HepG2 (cell line): Measurements from ENCODE around the gene DUS1L. TPM values are rescaled to one million over a fixed set of nuclear protein-coding genes. Genes with fewer than 3 reads are reported as not detected.
A peak's percentile ranks its signal among the peaks of the same experiment; 100 is the strongest.

Experiments
- CCAR2 ChIP-seq: fragments of 200-400 bp; formaldehyde crosslinking; optimal IDR thresholded peaks from 2 replicates; pipeline ENCODE3; 2018; ENCODE audit warnings: low read depth, mild to moderate bottlenecking, low read length, moderate library complexity
- CREM ChIP-seq, 2 experiments: sonication (generic) in 1 of 2; formaldehyde crosslinking in 1 of 2; IDR thresholded peaks; 2 replicates each; pipeline versions ENCODE4 v1.4.0 to v1.6.1; 2016 to 2020; ENCODE audit warnings: antibody characterized with exemption in 1 of 2, mild to moderate bottlenecking in 1 of 2, missing genetic modification reagents in 1 of 2
- FOSL1 ChIP-seq: sonication (generic); formaldehyde crosslinking; IDR thresholded peaks from 2 replicates; pipeline ENCODE4 v1.9.0; 2021; ENCODE audit warnings: missing genetic modification reagents, borderline replicate concordance
- FOXC1 ChIP-seq: sonication (generic); formaldehyde crosslinking; IDR thresholded peaks from 2 replicates; pipeline ENCODE4 v1.8.0; 2022; ENCODE audit warnings: mild to moderate bottlenecking, missing genetic modification reagents, borderline replicate concordance
- HDAC2 ChIP-seq: sonication (generic); formaldehyde crosslinking; IDR thresholded peaks from 2 replicates; pipeline ENCODE4 v1.4.0; 2020; ENCODE audit warnings: missing genetic modification reagents
- HOXA3 ChIP-seq: sonication (generic); formaldehyde crosslinking; IDR thresholded peaks from 2 replicates; pipeline ENCODE4 v1.5.0; 2020; ENCODE audit warnings: missing genetic modification reagents
- JUNB ChIP-seq: sonication (generic); formaldehyde crosslinking; IDR thresholded peaks from 2 replicates; pipeline ENCODE4 v1.8.0; 2022; ENCODE audit warnings: missing genetic modification reagents, mild to moderate bottlenecking, borderline replicate concordance
- NBN ChIP-seq: fragments of 450-650 bp; conservative IDR thresholded peaks from 2 replicates; pipeline ENCODE4 v1.6.1; 2017
- NFKBIZ ChIP-seq: IDR thresholded peaks from 2 replicates; pipeline ENCODE4 v1.6.1; 2018; ENCODE audit warnings: missing genetic modification reagents, missing compliant biosample characterization
- REPIN1 ChIP-seq: sonication (generic); formaldehyde crosslinking; IDR thresholded peaks from 2 replicates; pipeline ENCODE4 v1.8.0; 2022; ENCODE audit warnings: missing genetic modification reagents, low read depth, mild to moderate bottlenecking, borderline replicate concordance
- SPEN ChIP-seq: sonication (generic); formaldehyde crosslinking; IDR thresholded peaks from 2 replicates; pipeline ENCODE4 v1.5.1; 2020; ENCODE audit warnings: low read depth, mild to moderate bottlenecking, missing genetic modification reagents
- TEAD2 ChIP-seq: sonication (generic); formaldehyde crosslinking; IDR thresholded peaks from 2 replicates; pipeline ENCODE4 v1.9.0; 2021; ENCODE audit warnings: missing genetic modification reagents
- ZBTB3 ChIP-seq: sonication (generic); formaldehyde crosslinking; IDR thresholded peaks from 2 replicates; pipeline ENCODE4 v1.4.0; 2020; ENCODE audit warnings: low read depth, mild to moderate bottlenecking, moderate library complexity, missing genetic modification reagents, borderline replicate concordance
- ZNF121 ChIP-seq: sonication (generic); formaldehyde crosslinking; IDR thresholded peaks from 2 replicates; pipeline ENCODE4 v1.5.0; 2020; ENCODE audit warnings: mild to moderate bottlenecking, missing genetic modification reagents
- ZNF33A ChIP-seq: sonication (generic); formaldehyde crosslinking; IDR thresholded peaks from 2 replicates; pipeline ENCODE4 v1.5.1; 2020; ENCODE audit warnings: missing genetic modification reagents, mild to moderate bottlenecking, moderate library complexity, borderline replicate concordance
- ZNF557 ChIP-seq: sonication (generic); formaldehyde crosslinking; IDR thresholded peaks from 2 replicates; pipeline ENCODE4 v1.4.0; 2020; ENCODE audit warnings: missing genetic modification reagents
- ZNF710 ChIP-seq: sonication (generic); formaldehyde crosslinking; IDR thresholded peaks from 2 replicates; pipeline ENCODE4 v1.5.0; 2020; ENCODE audit warnings: mild to moderate bottlenecking, missing genetic modification reagents, borderline replicate concordance
- polyA plus RNA-seq, 8 experiments: library from polyadenylated mRNA; depleted of rRNA in 3 of 8; stranded (reverse) in 7 of 8; unstranded in 1 of 8; fragments of >200 nt; fragmentation: Illumina TruSeq in 4 of 8; extraction: Trizol in 4 of 8; gene quantifications; 2 replicates each; pipeline versions ENCODE4 v1.2.1 to v1.2.3, GENCODE V29; 2011 to 2016; ENCODE audit warnings: low read depth in 4 of 8, missing spikeins in 1 of 8, mixed read lengths in 1 of 8; ENCODE audit not compliant: insufficient read depth in 1 of 8
- total RNA-seq, 5 experiments: library from RNA; depleted of rRNA; stranded (reverse); fragments of >200 nt; fragmentation: Illumina TruSeq; extraction: Trizol; gene quantifications; 2 replicates each; pipeline ENCODE4 v1.2.3, GENCODE V29; 2016; ENCODE audit warnings: low read depth in 1 of 5
- TF ChIP-seq, protein P1 (sequence below): IDR thresholded peaks from 2 replicates; pipeline ENCODE4 v1.6.1; 2016; ENCODE audit warnings: mild to moderate bottlenecking, missing biosample characterization, missing genetic modification reagents
- TF ChIP-seq, protein P2 (sequence below): sonication (generic); IDR thresholded peaks from 2 replicates; pipeline ENCODE4 v1.6.1; 2016; ENCODE audit warnings: low read depth, borderline replicate concordance
- TF ChIP-seq, protein P3 (sequence below): sonication (generic); formaldehyde crosslinking; IDR thresholded peaks from 2 replicates; pipeline ENCODE4 v1.9.0; 2021; ENCODE audit warnings: missing genetic modification reagents, borderline replicate concordance
- TF ChIP-seq, protein P4 (sequence below): sonication (generic); formaldehyde crosslinking; IDR thresholded peaks from 2 replicates; pipeline ENCODE4 v1.5.0; 2020; ENCODE audit warnings: mild to moderate bottlenecking, low read depth, missing genetic modification reagents, borderline replicate concordance
- TF ChIP-seq, protein P5 (sequence below): sonication (generic); formaldehyde crosslinking; IDR thresholded peaks from 2 replicates; pipeline ENCODE4 v1.4.0; 2020; ENCODE audit warnings: mild to moderate bottlenecking, missing genetic modification reagents

The DUS1L gene
- total and polyA plus RNA-seq, 2 of the 13 experiments (the other 11 are each of a cell fraction or from before 2014, with no cell fraction given), result 81.0 to 109 TPM

DNA sequence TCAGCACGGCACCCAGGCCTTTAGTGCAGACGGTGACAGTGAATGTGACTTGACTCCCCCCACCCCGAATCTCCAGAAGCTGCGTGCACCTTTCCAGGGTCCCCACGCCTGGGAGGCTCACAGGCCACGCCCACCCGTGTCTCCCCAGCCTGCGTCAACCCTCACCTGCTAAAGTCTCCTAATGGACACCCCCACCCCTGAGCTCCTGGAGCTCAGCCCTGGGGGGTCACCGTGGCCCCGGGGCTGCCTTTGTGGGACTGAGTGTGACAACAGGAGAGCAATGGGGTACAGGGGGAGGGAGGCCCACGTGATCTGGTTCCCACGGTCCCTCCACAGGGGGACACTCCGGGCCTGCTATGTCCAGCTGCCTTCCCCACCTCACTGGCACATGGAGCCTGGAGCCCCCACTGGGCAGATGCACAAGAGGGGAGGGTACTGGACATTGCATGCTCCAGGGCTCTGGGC lies 39.8 kb upstream of the DUS1L start (continued):
- TF ChIP-seq REPIN1 (CRISPR knock-in tag), result no peak
- TF ChIP-seq ZNF557, result no peak
- TF ChIP-seq, protein P1, sequence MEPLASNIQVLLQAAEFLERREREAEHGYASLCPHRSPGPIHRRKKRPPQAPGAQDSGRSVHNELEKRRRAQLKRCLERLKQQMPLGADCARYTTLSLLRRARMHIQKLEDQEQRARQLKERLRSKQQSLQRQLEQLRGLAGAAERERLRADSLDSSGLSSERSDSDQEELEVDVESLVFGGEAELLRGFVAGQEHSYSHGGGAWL (CRISPR knock-in tag), result no peak
- TF ChIP-seq CREM (IDR thresholded peaks at IDR 0.05), result no peak
- no peak for TF ChIP-seq CREM (CRISPR knock-in tag; IDR thresholded peaks at IDR 0.05)
- no peak for TF ChIP-seq NFKBIZ (CRISPR knock-in tag)
- no peak for TF ChIP-seq FOSL1
- TF ChIP-seq FOXC1, result peak; percentile 91; the same call in 1 of the 2 replicates
- no peak for TF ChIP-seq HDAC2 (CRISPR knock-in tag)
- TF ChIP-seq, protein P2, sequence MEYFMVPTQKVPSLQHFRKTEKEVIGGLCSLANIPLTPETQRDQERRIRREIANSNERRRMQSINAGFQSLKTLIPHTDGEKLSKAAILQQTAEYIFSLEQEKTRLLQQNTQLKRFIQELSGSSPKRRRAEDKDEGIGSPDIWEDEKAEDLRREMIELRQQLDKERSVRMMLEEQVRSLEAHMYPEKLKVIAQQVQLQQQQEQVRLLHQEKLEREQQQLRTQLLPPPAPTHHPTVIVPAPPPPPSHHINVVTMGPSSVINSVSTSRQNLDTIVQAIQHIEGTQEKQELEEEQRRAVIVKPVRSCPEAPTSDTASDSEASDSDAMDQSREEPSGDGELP, result no peak
- TF ChIP-seq CCAR2, result no peak
- TF ChIP-seq ZNF121 (CRISPR knock-in tag), result no peak
- no peak; the same call in 1 of the 2 replicates for TF ChIP-seq ZNF710
- TF ChIP-seq, protein P3, sequence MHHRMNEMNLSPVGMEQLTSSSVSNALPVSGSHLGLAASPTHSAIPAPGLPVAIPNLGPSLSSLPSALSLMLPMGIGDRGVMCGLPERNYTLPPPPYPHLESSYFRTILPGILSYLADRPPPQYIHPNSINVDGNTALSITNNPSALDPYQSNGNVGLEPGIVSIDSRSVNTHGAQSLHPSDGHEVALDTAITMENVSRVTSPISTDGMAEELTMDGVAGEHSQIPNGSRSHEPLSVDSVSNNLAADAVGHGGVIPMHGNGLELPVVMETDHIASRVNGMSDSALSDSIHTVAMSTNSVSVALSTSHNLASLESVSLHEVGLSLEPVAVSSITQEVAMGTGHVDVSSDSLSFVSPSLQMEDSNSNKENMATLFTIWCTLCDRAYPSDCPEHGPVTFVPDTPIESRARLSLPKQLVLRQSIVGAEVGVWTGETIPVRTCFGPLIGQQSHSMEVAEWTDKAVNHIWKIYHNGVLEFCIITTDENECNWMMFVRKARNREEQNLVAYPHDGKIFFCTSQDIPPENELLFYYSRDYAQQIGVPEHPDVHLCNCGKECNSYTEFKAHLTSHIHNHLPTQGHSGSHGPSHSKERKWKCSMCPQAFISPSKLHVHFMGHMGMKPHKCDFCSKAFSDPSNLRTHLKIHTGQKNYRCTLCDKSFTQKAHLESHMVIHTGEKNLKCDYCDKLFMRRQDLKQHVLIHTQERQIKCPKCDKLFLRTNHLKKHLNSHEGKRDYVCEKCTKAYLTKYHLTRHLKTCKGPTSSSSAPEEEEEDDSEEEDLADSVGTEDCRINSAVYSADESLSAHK (CRISPR knock-in tag), result no peak
- TF ChIP-seq SPEN, result no peak
- TF ChIP-seq ZNF33A (CRISPR knock-in tag), result no peak
- no peak for TF ChIP-seq NBN
- no peak; the same call in 1 of the 2 replicates for TF ChIP-seq HOXA3 (CRISPR knock-in tag)
- no peak for TF ChIP-seq ZBTB3
- TF ChIP-seq, protein P4, sequence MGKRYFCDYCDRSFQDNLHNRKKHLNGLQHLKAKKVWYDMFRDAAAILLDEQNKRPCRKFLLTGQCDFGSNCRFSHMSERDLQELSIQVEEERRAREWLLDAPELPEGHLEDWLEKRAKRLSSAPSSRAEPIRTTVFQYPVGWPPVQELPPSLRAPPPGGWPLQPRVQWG (CRISPR knock-in tag), result no peak
- TF ChIP-seq, protein P5, sequence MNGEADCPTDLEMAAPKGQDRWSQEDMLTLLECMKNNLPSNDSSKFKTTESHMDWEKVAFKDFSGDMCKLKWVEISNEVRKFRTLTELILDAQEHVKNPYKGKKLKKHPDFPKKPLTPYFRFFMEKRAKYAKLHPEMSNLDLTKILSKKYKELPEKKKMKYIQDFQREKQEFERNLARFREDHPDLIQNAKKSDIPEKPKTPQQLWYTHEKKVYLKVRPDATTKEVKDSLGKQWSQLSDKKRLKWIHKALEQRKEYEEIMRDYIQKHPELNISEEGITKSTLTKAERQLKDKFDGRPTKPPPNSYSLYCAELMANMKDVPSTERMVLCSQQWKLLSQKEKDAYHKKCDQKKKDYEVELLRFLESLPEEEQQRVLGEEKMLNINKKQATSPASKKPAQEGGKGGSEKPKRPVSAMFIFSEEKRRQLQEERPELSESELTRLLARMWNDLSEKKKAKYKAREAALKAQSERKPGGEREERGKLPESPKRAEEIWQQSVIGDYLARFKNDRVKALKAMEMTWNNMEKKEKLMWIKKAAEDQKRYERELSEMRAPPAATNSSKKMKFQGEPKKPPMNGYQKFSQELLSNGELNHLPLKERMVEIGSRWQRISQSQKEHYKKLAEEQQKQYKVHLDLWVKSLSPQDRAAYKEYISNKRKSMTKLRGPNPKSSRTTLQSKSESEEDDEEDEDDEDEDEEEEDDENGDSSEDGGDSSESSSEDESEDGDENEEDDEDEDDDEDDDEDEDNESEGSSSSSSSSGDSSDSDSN (CRISPR knock-in tag), result no peak
- TF ChIP-seq JUNB (CRISPR knock-in tag), result no peak
- TF ChIP-seq TEAD2 (CRISPR knock-in tag), result no peak
